Measurements from ENCODE around the gene RCSD1. TPM values are rescaled to one million over a fixed set of nuclear protein-coding genes. Genes with fewer than 3 reads are reported as not detected.

Gene RCSD1
- total and polyA plus RNA-seq, 12 donors, result 3.3 to 15.4 (median 9.4) TPM

- intact Hi-C loops (cut with DNase I), result no loop called here
- Histone ChIP-seq H3K27me3 (no peaks in the 10 kb centered on the region), H3K27ac (no peak overlapping the region), H3K36me3 (replicated peaks in 1 of 2) (no peaks in the 10 kb centered on the region), H3K4me1 (replicated peaks in 1 of 2) (peaks cover 0 to 9% of the 10 kb centered on the region in 2 donors), H3K4me3 (no peak overlapping the region), H3K9me3 (replicated peaks in 1 of 3) (no peaks in the 10 kb centered on the region)
- no peak for DNase-seq
- 83 to 88% (median 87%) methylated on average over 8 of the region's 8 CpGs for WGBS, 4 donors
- TF ChIP-seq CTCF (IDR thresholded peaks at IDR 0.05) (no peak), POLR2A (IDR thresholded peaks at IDR 0.05) (no peak)
These were observed 10.0 kb downstream of the RCSD1 start for GRCh38 chr1:167640051-167640450.

- intact Hi-C loops (cut with DNase I), result no loop called here
- Histone ChIP-seq H3K36me3 (replicated peaks in 1 of 2) (no peaks in the 10 kb centered on the region), H3K27me3 (no peaks in the 10 kb centered on the region), H3K4me1 (replicated peaks in 1 of 2) (peaks cover 0 to 5% of the 10 kb centered on the region in 2 donors), H3K9me3 (replicated peaks in 1 of 3) (no peaks in the 10 kb centered on the region), H3K27ac (no peak overlapping the region), H3K4me3 (no peak overlapping the region)
- no peak for DNase-seq
- TF ChIP-seq POLR2A (IDR thresholded peaks at IDR 0.05) (no peak), CTCF (IDR thresholded peaks at IDR 0.05) (no peak)
- WGBS, 4 donors, result 68 to 80% (median 72%) methylated on average over 7 of the region's 7 CpGs
These were observed 11.9 kb downstream of the RCSD1 start for GRCh38 chr1:167641786-167642500.

- no peak overlapping the region for H3K27ac ChIP-seq
- H3K9me3 ChIP-seq (replicated peaks in 1 of 3), result no peaks in the 10 kb centered on the region
- H3K36me3 ChIP-seq (replicated peaks in 1 of 2), result no peaks in the 10 kb centered on the region
- no peaks in the 10 kb centered on the region for H3K27me3 ChIP-seq
- intact Hi-C loops (cut with DNase I), result no loop called here
- H3K4me1 ChIP-seq (replicated peaks in 1 of 2), result peaks cover 0 to under 1% of the 10 kb centered on the region in 2 donors
- no peak for TF ChIP-seq CTCF (IDR thresholded peaks at IDR 0.05)
- TF ChIP-seq POLR2A (IDR thresholded peaks at IDR 0.05), result no peak
- no peak overlapping the region for H3K4me3 ChIP-seq
- WGBS, 4 donors, result 75 to 88% (median 78%) methylated on average over 3 of the region's 3 CpGs
- no peak for DNase-seq
These were observed 12.4 kb downstream of the RCSD1 start for GRCh38 chr1:167642501-167642826.

GRCh38 chr1:167643441-167643840 is 13.4 kb downstream of the RCSD1 start:
- no peaks in the 10 kb centered on the region for H3K27me3 ChIP-seq
- intact Hi-C loops (cut with DNase I), result no loop called here
- 60 to 89% (median 78%) methylated on average over 3 of the region's 3 CpGs for WGBS, 4 donors

More at GRCh38 chr1:167643441-167643840, 13.4 kb downstream of the RCSD1 start:
- no peak overlapping the region for H3K27ac ChIP-seq
- H3K9me3 ChIP-seq (replicated peaks in 1 of 3), result no peaks in the 10 kb centered on the region
- no peaks in the 10 kb centered on the region for H3K36me3 ChIP-seq (replicated peaks in 1 of 2)
- no peak overlapping the region for H3K4me3 ChIP-seq
- no peak for DNase-seq
- peaks cover 0 to 8% of the 10 kb centered on the region in 2 donors for H3K4me1 ChIP-seq (replicated peaks in 1 of 2)
- TF ChIP-seq POLR2A (IDR thresholded peaks at IDR 0.05) (no peak), CTCF (IDR thresholded peaks at IDR 0.05) (no peak)
